Measurements from ENCODE around the gene EXOSC6.
"Not testable (repeated sequence)": the region's sequence is repeated elsewhere in the genome, so short reads cannot be mapped to it uniquely, and the experiment has no call there.

- not testable (repeated sequence) for TF ChIP-seq CTCF (IDR thresholded peaks at IDR 0.05; ENCODE audit: insufficient read depth, low read length, poor library complexity, severe bottlenecking); EZH2phosphoT487 (conservative IDR thresholded peaks at IDR 0.05; ENCODE audit: low read length)
Measured at GRCh38 chr16:70223216-70223615, 28.5 kb downstream of the EXOSC6 start.

Data from SU-DHL-6 (cell line).